Hepatocyte (in vitro differentiated cells): ENCODE results near the gene SP7. TPM values are rescaled to one million over a fixed set of nuclear protein-coding genes. Genes with fewer than 3 reads are reported as not detected.
A peak's percentile ranks its signal among the peaks of the same experiment; 100 is the strongest.

Experiments used
- DNase-seq: peaks from one replicate; pipeline ENCODE4 v3.0.0-alpha.2; 2016; ENCODE audit warnings: low spot score
- H2AFZ ChIP-seq: fragments of 200-600 bp; sonication (generic); 2 replicates; pipeline ENCODE4 v1.6.0; 2016; ENCODE audit warnings: antibody characterized with exemption, mild to moderate bottlenecking
- H3K27ac ChIP-seq: fragments of 200-600 bp; sonication (generic); 2 replicates; pipeline ENCODE4 v1.5.1; 2016; ENCODE audit warnings: mild to moderate bottlenecking
- H3K27me3 ChIP-seq: fragments of 200-600 bp; sonication (generic); 2 replicates; pipeline ENCODE4 v1.6.1; 2016
- H3K36me3 ChIP-seq: fragments of 200-600 bp; sonication (generic); replicated peaks from 2 replicates; pipeline ENCODE4 v1.5.1; 2016; ENCODE audit warnings: low read depth; ENCODE audit not compliant: insufficient read depth
- H3K4me1 ChIP-seq: fragments of 200-600 bp; sonication (generic); 2 replicates; pipeline ENCODE4 v1.5.1; 2016; ENCODE audit warnings: mild to moderate bottlenecking, moderate library complexity; ENCODE audit not compliant: insufficient read depth
- H3K4me2 ChIP-seq: fragments of 200-600 bp; sonication (generic); 2 replicates; pipeline ENCODE4 v1.6.0; 2016
- H3K4me3 ChIP-seq: fragments of 200-600 bp; sonication (generic); 2 replicates; pipeline ENCODE4 v1.5.1; 2016; ENCODE audit warnings: mild to moderate bottlenecking
- H3K79me2 ChIP-seq: fragments of 200-600 bp; sonication (generic); 2 replicates; pipeline ENCODE4 v1.6.0; 2017; ENCODE audit warnings: mild to moderate bottlenecking
- H3K9me2 ChIP-seq: fragments of 200-600 bp; sonication (generic); replicated peaks from 2 replicates; pipeline ENCODE4 v1.6.0; 2017; ENCODE audit warnings: mild to moderate bottlenecking; ENCODE audit not compliant: insufficient read depth
- H3K9me3 ChIP-seq: fragments of 200-600 bp; sonication (generic); 2 replicates; pipeline ENCODE4 v1.5.1; 2016; ENCODE audit warnings: low read depth, mild to moderate bottlenecking
- H4K20me1 ChIP-seq: fragments of 200-600 bp; sonication (generic); 2 replicates; pipeline ENCODE4 v1.6.0; 2016; ENCODE audit warnings: mild to moderate bottlenecking; ENCODE audit not compliant: insufficient read depth, poor library complexity, severe bottlenecking
- CTCF ChIP-seq: fragments of 200-600 bp; sonication (generic); IDR thresholded peaks from 2 replicates; pipeline ENCODE4 v1.5.1; 2016; ENCODE audit warnings: antibody characterized with exemption, mild to moderate bottlenecking; ENCODE audit not compliant: poor library complexity
- EZH2 ChIP-seq: fragments of 200-600 bp; sonication (generic); IDR thresholded peaks from 2 replicates; pipeline ENCODE4 v1.6.1; 2016; ENCODE audit warnings: antibody characterized with exemption, mild to moderate bottlenecking, borderline replicate concordance
- EZH2phosphoT487 ChIP-seq: fragments of 200-600 bp; sonication (generic); IDR thresholded peaks from one replicate; pipeline ENCODE4 v1.6.1; 2018; ENCODE audit warnings: antibody characterized with exemption, mild to moderate bottlenecking, low read depth, moderate library complexity; ENCODE audit not compliant: unreplicated experiment, severe bottlenecking
- WGBS: methylation state at CpG from one replicate; pipeline ENCODE4 v1.1.6; 2016; ENCODE audit warnings: low lambda C conversion rate; ENCODE audit errors: missing lambda C conversion rate; 5-methylcytosine and 5-hydroxymethylcytosine counted together
- polyA plus RNA-seq: library from polyadenylated mRNA; unstranded; fragments of >200 nt; fragmentation: Nextera tagmentation; extraction: Ambion mirVana; gene quantifications from 2 replicates; pipeline ENCODE4 v1.2.1, GENCODE V29; 2016
- total RNA-seq: library from RNA; depleted of rRNA; stranded (reverse); fragments of >200 nt; gene quantifications from 2 replicates; pipeline ENCODE4 v1.2.3, GENCODE V29; 2014

SP7 gene
- total and polyA plus RNA-seq, 2 experiments from 2014 or later, result 0.20 to 0.60 TPM

- Histone ChIP-seq H4K20me1 (no peaks in the 10 kb centered on the region), H2AFZ (no peak overlapping the region), H3K36me3 (no peaks in the 10 kb centered on the region), H3K9me2 (no peaks in the 10 kb centered on the region), H3K4me2 (no peak overlapping the region), H3K79me2 (no peaks in the 10 kb centered on the region), H3K9me3 (no peaks in the 10 kb centered on the region), H3K27me3 (peaks cover 14% of the 10 kb centered on the region), H3K4me3 (no peak overlapping the region), H3K4me1 (peaks cover 13% of the 10 kb centered on the region), H3K27ac (no peak overlapping the region)
- DNase-seq, result no peak
- TF ChIP-seq EZH2, result no peak
- peak; percentile 26 for TF ChIP-seq CTCF
- 82% methylated on average over 3 of the region's 3 CpGs for WGBS
Observed at GRCh38 chr12:53327435-53328042, 8.6 kb downstream of the SP7 start.

GRCh38 chr12:53326460-53327185, 9.5 kb downstream of the SP7 start:
- TF ChIP-seq CTCF (no peak), EZH2phosphoT487 (no peak), EZH2 (no peak)
- no peaks in the 10 kb centered on the region for H3K9me2 ChIP-seq
- H3K27me3 ChIP-seq, result peaks cover 14% of the 10 kb centered on the region
- no peaks in the 10 kb centered on the region for H4K20me1 ChIP-seq
- H3K36me3 ChIP-seq, result no peaks in the 10 kb centered on the region
- DNase-seq, result no peak
- H3K4me2 ChIP-seq, result peak overlapping the region; percentile 94
- H3K79me2 ChIP-seq, result peaks cover 3% of the 10 kb centered on the region
- H2AFZ ChIP-seq, result no peak overlapping the region
- no peak overlapping the region for H3K4me3 ChIP-seq
- H3K4me1 ChIP-seq, result peaks cover 20% of the 10 kb centered on the region
- no peaks in the 10 kb centered on the region for H3K9me3 ChIP-seq
- H3K27ac ChIP-seq, result peak overlapping the region; percentile 97
- 75% methylated on average over 8 of the region's 8 CpGs for WGBS

GRCh38 chr12:53325511-53326061, 10.6 kb downstream of the SP7 start:
- Histone ChIP-seq H4K20me1 (no peaks in the 10 kb centered on the region), H3K4me3 (peak overlapping the region; percentile 57), H3K36me3 (no peaks in the 10 kb centered on the region), H3K4me1 (peaks cover 22% of the 10 kb centered on the region), H3K79me2 (peaks cover 4% of the 10 kb centered on the region), H3K27me3 (peaks cover 14% of the 10 kb centered on the region), H3K4me2 (peak overlapping the region; percentile 94), H3K9me2 (no peaks in the 10 kb centered on the region), H3K9me3 (no peaks in the 10 kb centered on the region), H3K27ac (peak overlapping the region; percentile 97), H2AFZ (peak overlapping the region; percentile 81)
- 7% methylated on average over 25 of the region's 50 CpGs for WGBS
- TF ChIP-seq EZH2, result peak; percentile 53
- TF ChIP-seq CTCF, result no peak
- DNase-seq, result no peak
